GM12878 (cell line): ENCODE measurements around the gene PRM2. TPM values are rescaled to one million over a fixed set of nuclear protein-coding genes. Genes with fewer than 3 reads are reported as not detected.
A peak's percentile ranks its signal among the peaks of the same experiment; 100 is the strongest.

ENCODE experiments used
- CBX3 ChIP-seq: fragments of 200-600 bp; sonication (generic); IDR thresholded peaks from 2 replicates; pipeline ENCODE4 v1.6.1; 2016; ENCODE audit warnings: low read depth, borderline replicate concordance
- CREB1 ChIP-seq: IDR thresholded peaks from 2 replicates; pipeline ENCODE4 v1.6.1; 2012; ENCODE audit warnings: low read depth, mild to moderate bottlenecking, inconsistent platforms
- E4F1 ChIP-seq: fragments of 450-650 bp; IDR thresholded peaks from 2 replicates; pipeline ENCODE4 v1.6.1; 2018; ENCODE audit warnings: borderline replicate concordance, mild to moderate bottlenecking; ENCODE audit not compliant: partially characterized antibody
- ELK1 ChIP-seq: IDR thresholded peaks from 2 replicates; pipeline ENCODE4 v1.6.1; 2012; ENCODE audit warnings: low read depth, low read length, improper control_type of control experiment
- HDAC6 ChIP-seq: fragments of 200-600 bp; sonication (generic); IDR thresholded peaks from one replicate; pipeline ENCODE4 v1.8.0; 2017; ENCODE audit warnings: antibody characterized with exemption; ENCODE audit not compliant: unreplicated experiment
- HSF1 ChIP-seq: fragments of 150-350 bp; IDR thresholded peaks from 2 replicates; pipeline ENCODE4 v1.6.1; 2014; ENCODE audit warnings: mild to moderate bottlenecking, low read depth, low read length
- KAT2A ChIP-seq: conservative IDR thresholded peaks from 2 replicates; pipeline ENCODE4 v1.6.1; 2011; ENCODE audit warnings: low read depth, low read length; ENCODE audit not compliant: control insufficient read depth
- MAX ChIP-seq: IDR thresholded peaks from 2 replicates; pipeline ENCODE4 v1.6.1; 2012; ENCODE audit warnings: low read depth, low read length, improper control_type of control experiment
- NR2C2 ChIP-seq: IDR thresholded peaks from 2 replicates; pipeline ENCODE4 v1.6.1; 2011; ENCODE audit warnings: borderline replicate concordance, low read depth; ENCODE audit not compliant: control insufficient read depth, insufficient read length
- RAD21 ChIP-seq: IDR thresholded peaks from 2 replicates; pipeline ENCODE4 v1.6.1; 2011; ENCODE audit warnings: mild to moderate bottlenecking, low read depth, low read length, moderate library complexity; ENCODE audit not compliant: insufficient read depth
- RCOR1 ChIP-seq: conservative IDR thresholded peaks from 2 replicates; pipeline ENCODE4 v1.6.1; 2012; ENCODE audit warnings: low read depth, low read length, improper control_type of control experiment
- SMAD5 ChIP-seq: IDR thresholded peaks from 2 replicates; pipeline ENCODE4 v1.6.1; 2016; ENCODE audit warnings: antibody characterized with exemption, low read depth
- SMARCA5 ChIP-seq: fragments of 450-650 bp; IDR thresholded peaks from 2 replicates; pipeline ENCODE4 v1.6.1; 2017; ENCODE audit warnings: mild to moderate bottlenecking
- SMC3 ChIP-seq: IDR thresholded peaks from 2 replicates; pipeline ENCODE4 v1.6.1; 2011; ENCODE audit warnings: low read length, improper control_type of control experiment, borderline replicate concordance
- SPI1 ChIP-seq: IDR thresholded peaks from 2 replicates; pipeline ENCODE4 v1.6.1; 2011; ENCODE audit warnings: low read depth, mild to moderate bottlenecking, low read length, moderate library complexity, borderline replicate concordance; ENCODE audit not compliant: insufficient read depth
- SUZ12 ChIP-seq: fragments of 200-600 bp; sonication (generic); IDR thresholded peaks from one replicate; pipeline ENCODE4 v1.6.1; 2018; ENCODE audit warnings: antibody characterized with exemption, mild to moderate bottlenecking; ENCODE audit not compliant: unreplicated experiment
- TARDBP ChIP-seq: IDR thresholded peaks from 2 replicates; pipeline ENCODE4 v1.6.1; 2016; ENCODE audit warnings: borderline replicate concordance
- TCF7 ChIP-seq: IDR thresholded peaks from 2 replicates; pipeline ENCODE4 v1.6.1; 2014; ENCODE audit warnings: antibody characterized with exemption, borderline replicate concordance
- YBX1 ChIP-seq: fragments of 450-650 bp; IDR thresholded peaks from 2 replicates; pipeline ENCODE4 v1.6.1; 2016; ENCODE audit warnings: antibody characterized with exemption
- ZBTB11 ChIP-seq: fragments of 450-650 bp; formaldehyde crosslinking; IDR thresholded peaks from 2 replicates; pipeline ENCODE4 v1.5.0; 2022; ENCODE audit warnings: mild to moderate bottlenecking, missing genetic modification characterization
- ZZZ3 ChIP-seq: IDR thresholded peaks from 2 replicates; pipeline ENCODE4 v1.6.1; 2011; ENCODE audit warnings: low read depth; ENCODE audit not compliant: control insufficient read depth, insufficient read length
- polyA plus RNA-seq, 11 experiments: library from polyadenylated mRNA; depleted of rRNA in 4 of 11; unstranded in 6 of 11; stranded (reverse) in 5 of 11; fragments of >200 nt; fragmentation: Nextera tagmentation in 4 of 11; fragmentation: Illumina TruSeq in 1 of 11; extraction: Ambion mirVana in 4 of 11; extraction: Trizol in 1 of 11; gene quantifications; 1 replicate in 1 of 11; 2 replicates in 10 of 11; pipeline versions ENCODE4 v1.2.1 to v1.2.3, GENCODE V29; 2011 to 2016; ENCODE audit warnings: inconsistent platforms in 2 of 11, missing spikeins in 2 of 11, low read depth in 1 of 11
- total RNA-seq, 4 experiments: library from RNA; depleted of rRNA in 3 of 4; stranded (reverse); fragments of >200 nt in 3 of 4; fragmentation: Illumina TruSeq in 1 of 4; extraction: Trizol in 1 of 4; gene quantifications; 2 replicates each; pipeline versions ENCODE4 v1.2.1 to v1.2.3, GENCODE V29; 2013 to 2021

PRM2 gene
- total and polyA plus RNA-seq, 10 of the 15 experiments (the other 5 are each of a cell fraction or from before 2014, with no cell fraction given), result not detected

GRCh38 chr16:11257131-11257938 lies 18.9 kb downstream of the PRM2 start (continued):
- TF ChIP-seq NR2C2 (no peak), HDAC6 (no peak), ELK1 (no peak), ZBTB11 (no peak), RCOR1 (no peak), KAT2A (no peak), CBX3 (no peak), TCF7 (no peak), SUZ12 (no peak), RAD21 (peak; percentile 70), SMC3 (peak; percentile 55), MAX (no peak), SMAD5 (no peak; the same call in 1 of the 2 replicates), TARDBP (no peak), SPI1 (no peak), ZZZ3 (no peak), YBX1 (no peak), HSF1 (no peak), E4F1 (no peak), CREB1 (no peak), SMARCA5 (0 out of 2 replicates have a peak, but pooled peaks have one; percentile 70)
